Activated T-helper 1 cell treated with anti-CD3 and anti-CD28 coated beads, Interleukin-12 subunit alpha, Interleukin-12 subunit beta, Interleukin-2, Interleukin-4 antibody, amounts not matched to agents 30 ng/mL and 10 ng/mL and 1 ng/mL, durations not matched to agents 14 hours and 24 hours and 36 hours (primary cell): Measurements from ENCODE around the gene METAP1D. TPM values are rescaled to one million over a fixed set of nuclear protein-coding genes. Genes with fewer than 3 reads are reported as not detected.
"Not testable (repeated sequence)": the region's sequence is repeated elsewhere in the genome, so short reads cannot be mapped to it uniquely, and the experiment has no call there.

Source experiments
- DNase-seq: peaks from one replicate; pipeline ENCODE4 v3.0.0; 2021; ENCODE audit warnings: low spot score
- H3K27ac Mint-ChIP-seq: one replicate; pipeline ENCODE4 v1.8.0; 2021; ENCODE audit warnings: mild to moderate bottlenecking, mixed read lengths
- H3K27me3 Mint-ChIP-seq: one replicate; pipeline ENCODE4 v1.8.0; 2022; ENCODE audit warnings: mild to moderate bottlenecking, moderate library complexity, mixed read lengths; ENCODE audit not compliant: insufficient read depth
- H3K36me3 Mint-ChIP-seq: one replicate; pipeline ENCODE4 v1.8.0; 2021; ENCODE audit warnings: low read depth, mixed read lengths
- H3K4me1 Mint-ChIP-seq: one replicate; pipeline ENCODE4 v1.8.0; 2021; ENCODE audit warnings: low read depth, mixed read lengths
- H3K4me3 Mint-ChIP-seq: one replicate; pipeline ENCODE4 v1.8.0; 2021; ENCODE audit warnings: mild to moderate bottlenecking, moderate library complexity, mixed read lengths
- H3K9me3 Mint-ChIP-seq: one replicate; pipeline ENCODE4 v1.8.0; 2021; ENCODE audit warnings: mixed read lengths
- intact Hi-C: fragments of 100-400 bp; cut with micrococcal nuclease; formaldehyde crosslinking; loops from one replicate; pipeline ENCODE4 v1.15.1; 2024
- total RNA-seq: library from RNA; stranded (reverse); gene quantifications from 2 replicates; pipeline ENCODE4 v1.2.3, GENCODE V29; 2022

Gene METAP1D
- total RNA-seq, 1 donor from 2014 or later = 5.4 TPM

GRCh38 chr2:172046080-172046678, 46.4 kb downstream of the METAP1D start:
- intact Hi-C loops = no loop called here
- H3K4me1 Mint-ChIP-seq = no peaks in the 10 kb centered on the region
- DNase-seq = no peak
- no peaks in the 10 kb centered on the region for H3K36me3 Mint-ChIP-seq
- no peak overlapping the region for H3K4me3 Mint-ChIP-seq
- H3K9me3 Mint-ChIP-seq = no peaks in the 10 kb centered on the region
- H3K27me3 Mint-ChIP-seq = no peaks in the 10 kb centered on the region
- no peak overlapping the region for H3K27ac Mint-ChIP-seq

- Mint-ChIP-seq H3K9me3 (no peaks in the 10 kb centered on the region), H3K4me3 (no peak overlapping the region), H3K27me3 (no peaks in the 10 kb centered on the region), H3K27ac (no peak overlapping the region), H3K36me3 (no peaks in the 10 kb centered on the region), H3K4me1 (no peaks in the 10 kb centered on the region)
- no peak for DNase-seq
- intact Hi-C loops = no loop called here
Measured at GRCh38 chr2:172046866-172047565, 47.3 kb downstream of the METAP1D start.

- H3K4me3 Mint-ChIP-seq = no peak overlapping the region
- DNase-seq = no peak
- H3K27ac Mint-ChIP-seq = no peak overlapping the region
- no peaks in the 10 kb centered on the region for H3K9me3 Mint-ChIP-seq
- H3K27me3 Mint-ChIP-seq = no peaks in the 10 kb centered on the region
- H3K36me3 Mint-ChIP-seq = no peaks in the 10 kb centered on the region
- H3K4me1 Mint-ChIP-seq = no peaks in the 10 kb centered on the region
- intact Hi-C loops = no loop called here
Measured at GRCh38 chr2:172047566-172048507, 48.1 kb downstream of the METAP1D start.

GRCh38 chr2:172048508-172049503, 49.1 kb downstream of the METAP1D start:
- Mint-ChIP-seq H3K4me1 (no peaks in the 10 kb centered on the region), H3K27ac (no peak overlapping the region), H3K27me3 (no peaks in the 10 kb centered on the region), H3K4me3 (no peak overlapping the region), H3K9me3 (no peaks in the 10 kb centered on the region), H3K36me3 (no peaks in the 10 kb centered on the region)
- no peak for DNase-seq
- intact Hi-C loops = no loop called here

- no peak for DNase-seq
- H3K4me1 Mint-ChIP-seq = no peaks in the 10 kb centered on the region
- no peaks in the 10 kb centered on the region for H3K9me3 Mint-ChIP-seq
- intact Hi-C loops = no loop called here
- H3K27ac Mint-ChIP-seq = no peak overlapping the region
- H3K27me3 Mint-ChIP-seq = no peaks in the 10 kb centered on the region
- H3K36me3 Mint-ChIP-seq = no peaks in the 10 kb centered on the region
- H3K4me3 Mint-ChIP-seq = no peak overlapping the region
Measured at GRCh38 chr2:172049567-172050120, 49.9 kb downstream of the METAP1D start.

GRCh38 chr2:172050479-172051125, 50.8 kb downstream of the METAP1D start:
- intact Hi-C loops = no loop called here
- Mint-ChIP-seq H3K4me1 (no peaks in the 10 kb centered on the region), H3K9me3 (no peaks in the 10 kb centered on the region), H3K4me3 (no peak overlapping the region), H3K27me3 (no peaks in the 10 kb centered on the region), H3K27ac (no peak overlapping the region), H3K36me3 (no peaks in the 10 kb centered on the region)
- no peak for DNase-seq

- H3K27ac Mint-ChIP-seq = no peak overlapping the region
- DNase-seq = no peak
- H3K4me3 Mint-ChIP-seq = no peak overlapping the region
- H3K36me3 Mint-ChIP-seq = no peaks in the 10 kb centered on the region
- H3K9me3 Mint-ChIP-seq = no peaks in the 10 kb centered on the region
- no peaks in the 10 kb centered on the region for H3K4me1 Mint-ChIP-seq
- intact Hi-C loops = no loop called here
- no peaks in the 10 kb centered on the region for H3K27me3 Mint-ChIP-seq
Measured at GRCh38 chr2:172052000-172052983, 52.5 kb downstream of the METAP1D start.

GRCh38 chr2:172053486-172053885, 53.7 kb downstream of the METAP1D start:
- Mint-ChIP-seq H3K4me3 (no peak overlapping the region), H3K27ac (no peak overlapping the region), H3K36me3 (no peaks in the 10 kb centered on the region), H3K27me3 (no peaks in the 10 kb centered on the region), H3K9me3 (no peaks in the 10 kb centered on the region), H3K4me1 (no peaks in the 10 kb centered on the region)
- DNase-seq = no peak
- intact Hi-C loops = no loop called here

- Mint-ChIP-seq H3K4me3 (no peak overlapping the region), H3K36me3 (no peaks in the 10 kb centered on the region), H3K4me1 (no peaks in the 10 kb centered on the region), H3K27ac (no peak overlapping the region), H3K27me3 (no peaks in the 10 kb centered on the region), H3K9me3 (no peaks in the 10 kb centered on the region)
- no peak for DNase-seq
- intact Hi-C loops = no loop called here
Measured at GRCh38 chr2:172056293-172056692, 56.5 kb downstream of the METAP1D start.

- Mint-ChIP-seq H3K27ac (no peak overlapping the region), H3K4me1 (no peaks in the 10 kb centered on the region), H3K27me3 (no peaks in the 10 kb centered on the region), H3K9me3 (no peaks in the 10 kb centered on the region), H3K4me3 (no peak overlapping the region), H3K36me3 (no peaks in the 10 kb centered on the region)
- intact Hi-C loops = no loop called here
- no peak for DNase-seq
Measured at GRCh38 chr2:172058660-172059059, 58.9 kb downstream of the METAP1D start.

- intact Hi-C loops, DNase-seq, H3K27me3 Mint-ChIP-seq, H3K27ac Mint-ChIP-seq, H3K4me1 Mint-ChIP-seq, H3K4me3 Mint-ChIP-seq, H3K36me3 Mint-ChIP-seq, H3K9me3 Mint-ChIP-seq: not testable (repeated sequence)
Measured at GRCh38 chr2:172060118-172060517, 60.4 kb downstream of the METAP1D start.
